Progenitor cell of endocrine pancreas (in vitro differentiated cells): Measurements from ENCODE around the gene RPS8. TPM values are rescaled to one million over a fixed set of nuclear protein-coding genes. Genes with fewer than 3 reads are reported as not detected.

Source experiments
- DNase-seq: peaks from one replicate; pipeline ENCODE4 v3.0.0; 2021; ENCODE audit warnings: low spot score; ENCODE audit not compliant: unreplicated experiment
- H3K27ac Mint-ChIP-seq: 2 replicates; pipeline ENCODE4 v1.8.0; 2021; ENCODE audit warnings: mild to moderate bottlenecking, moderate library complexity, mixed read lengths
- H3K27me3 Mint-ChIP-seq: 2 replicates; pipeline ENCODE4 v1.8.0; 2021; ENCODE audit warnings: mixed read lengths
- H3K36me3 Mint-ChIP-seq: 2 replicates; pipeline ENCODE4 v1.8.0; 2022; ENCODE audit warnings: mixed read lengths; ENCODE audit not compliant: insufficient read depth
- H3K4me1 Mint-ChIP-seq: 2 replicates; pipeline ENCODE4 v1.8.0; 2021; ENCODE audit warnings: low read depth, mixed read lengths
- H3K4me3 Mint-ChIP-seq: 2 replicates; pipeline ENCODE4 v1.8.0; 2021; ENCODE audit warnings: low read depth, mild to moderate bottlenecking, moderate library complexity, mixed read lengths
- H3K9me3 Mint-ChIP-seq: 2 replicates; pipeline ENCODE4 v1.8.0; 2021; ENCODE audit warnings: low read depth, mixed read lengths
- total RNA-seq: library from RNA; stranded (reverse); gene quantifications from 2 replicates; pipeline ENCODE4 v1.2.1, GENCODE V29; 2021
- TF ChIP-seq, protein P1 (sequence below): fragments of 200-600 bp; sonication (generic); IDR thresholded peaks from one replicate; pipeline ENCODE4 v1.5.0; 2021; ENCODE audit warnings: antibody characterized with exemption, mild to moderate bottlenecking; ENCODE audit not compliant: unreplicated experiment

Gene RPS8
- total RNA-seq, 1 donor from 2014 or later: 1,808 TPM

DNA sequence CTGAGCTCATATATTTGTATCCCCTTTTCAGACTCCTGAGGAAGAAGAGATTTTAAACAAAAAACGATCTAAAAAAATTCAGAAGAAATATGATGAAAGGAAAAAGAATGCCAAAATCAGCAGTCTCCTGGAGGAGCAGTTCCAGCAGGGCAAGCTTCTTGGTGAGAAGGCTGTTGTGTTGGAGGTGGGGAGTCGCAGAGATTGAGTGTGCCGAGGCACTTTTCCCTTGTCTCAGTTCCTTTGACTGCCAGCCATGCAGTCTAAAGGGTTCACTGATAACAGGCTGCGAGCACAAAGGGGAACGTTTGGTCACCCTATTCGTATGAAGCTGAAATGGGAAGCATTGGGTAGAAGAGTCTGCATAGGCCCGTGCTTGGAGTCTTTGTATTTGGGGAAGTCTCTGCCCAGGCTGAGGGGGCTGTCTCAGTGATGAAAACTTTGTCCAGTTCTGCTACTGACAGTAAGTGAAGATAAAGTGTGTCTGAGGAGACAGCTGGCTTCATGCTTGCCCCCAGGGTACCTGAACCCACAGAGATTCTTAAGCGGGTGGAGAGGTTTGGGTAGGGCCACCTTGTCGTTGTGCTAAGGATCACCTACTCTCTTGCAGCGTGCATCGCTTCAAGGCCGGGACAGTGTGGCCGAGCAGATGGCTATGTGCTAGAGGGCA lies 2.8 kb downstream of the RPS8 start:
- no peak for DNase-seq
- Mint-ChIP-seq H3K36me3 (peaks cover 28% of the 10 kb centered on the region), H3K27ac (peak overlapping the region; percentile 91), H3K27me3 (no peaks in the 10 kb centered on the region), H3K4me3 (peak overlapping the region; percentile 94), H3K4me1 (peaks cover 18% of the 10 kb centered on the region), H3K9me3 (no peaks in the 10 kb centered on the region)
- TF ChIP-seq, protein P1, sequence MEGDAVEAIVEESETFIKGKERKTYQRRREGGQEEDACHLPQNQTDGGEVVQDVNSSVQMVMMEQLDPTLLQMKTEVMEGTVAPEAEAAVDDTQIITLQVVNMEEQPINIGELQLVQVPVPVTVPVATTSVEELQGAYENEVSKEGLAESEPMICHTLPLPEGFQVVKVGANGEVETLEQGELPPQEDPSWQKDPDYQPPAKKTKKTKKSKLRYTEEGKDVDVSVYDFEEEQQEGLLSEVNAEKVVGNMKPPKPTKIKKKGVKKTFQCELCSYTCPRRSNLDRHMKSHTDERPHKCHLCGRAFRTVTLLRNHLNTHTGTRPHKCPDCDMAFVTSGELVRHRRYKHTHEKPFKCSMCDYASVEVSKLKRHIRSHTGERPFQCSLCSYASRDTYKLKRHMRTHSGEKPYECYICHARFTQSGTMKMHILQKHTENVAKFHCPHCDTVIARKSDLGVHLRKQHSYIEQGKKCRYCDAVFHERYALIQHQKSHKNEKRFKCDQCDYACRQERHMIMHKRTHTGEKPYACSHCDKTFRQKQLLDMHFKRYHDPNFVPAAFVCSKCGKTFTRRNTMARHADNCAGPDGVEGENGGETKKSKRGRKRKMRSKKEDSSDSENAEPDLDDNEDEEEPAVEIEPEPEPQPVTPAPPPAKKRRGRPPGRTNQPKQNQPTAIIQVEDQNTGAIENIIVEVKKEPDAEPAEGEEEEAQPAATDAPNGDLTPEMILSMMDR: no peak

- TF ChIP-seq, protein P1: no peak
- H3K36me3 Mint-ChIP-seq: peaks cover 28% of the 10 kb centered on the region
- H3K27me3 Mint-ChIP-seq: no peaks in the 10 kb centered on the region
- peaks cover 22% of the 10 kb centered on the region for H3K4me1 Mint-ChIP-seq
- H3K27ac Mint-ChIP-seq: peak overlapping the region; percentile 90
- H3K9me3 Mint-ChIP-seq: no peaks in the 10 kb centered on the region
- H3K4me3 Mint-ChIP-seq: peak overlapping the region; percentile 14
- DNase-seq: no peak
These were observed 3.6 kb downstream of the RPS8 start for GRCh38 chr1:44778705-44779576.

- Mint-ChIP-seq H3K4me3 (no peak overlapping the region), H3K9me3 (no peaks in the 10 kb centered on the region), H3K36me3 (peaks cover 28% of the 10 kb centered on the region), H3K27me3 (no peaks in the 10 kb centered on the region), H3K27ac (peak overlapping the region; percentile 62), H3K4me1 (peaks cover 25% of the 10 kb centered on the region)
- no peak for DNase-seq
- TF ChIP-seq, protein P1: no peak
These were observed 5.3 kb downstream of the RPS8 start for GRCh38 chr1:44780583-44781121.

DNA sequence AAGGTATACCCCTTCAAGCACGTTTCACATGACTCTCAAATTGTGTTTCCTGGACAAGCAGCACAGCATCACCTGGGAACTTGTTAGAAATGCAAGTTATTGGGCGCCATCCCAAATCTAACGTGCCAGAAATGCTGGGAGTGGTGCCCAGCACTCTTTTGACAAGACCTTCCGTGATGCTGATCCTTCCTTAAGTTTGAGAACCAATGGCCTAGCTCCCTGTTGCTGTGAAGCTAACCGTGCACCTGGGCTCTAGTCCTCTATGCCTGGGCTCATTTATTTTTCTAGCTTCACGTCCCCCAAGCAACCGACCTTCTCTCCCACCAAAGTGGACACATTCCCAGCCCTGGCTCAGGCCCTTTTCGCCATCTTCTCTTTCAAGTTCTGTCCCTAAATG lies 8.4 kb downstream of the RPS8 start:
- Mint-ChIP-seq H3K27me3 (peaks cover 4% of the 10 kb centered on the region), H3K27ac (peak overlapping the region; percentile 80), H3K36me3 (peaks cover 14% of the 10 kb centered on the region), H3K4me1 (peaks cover 16% of the 10 kb centered on the region), H3K4me3 (peak overlapping the region; percentile 70), H3K9me3 (no peaks in the 10 kb centered on the region)
- DNase-seq: no peak
- TF ChIP-seq, protein P1: no peak
